Measurements from ENCODE around the gene SPAG16.

The SPAG16 gene

GRCh38 chr2:213757525-213757924 is 473.3 kb downstream of the SPAG16 start:
- TF ChIP-seq REST (IDR thresholded peaks at IDR 0.05; ENCODE audit: insufficient read depth in 1 of 2, low read depth in 2 of 2, low read length in 2 of 2) (no peak), POLR2AphosphoS5 (IDR thresholded peaks at IDR 0.05; ENCODE audit: low read depth, low read length) (no peak), FOXP2 (optimal IDR thresholded peaks at IDR 0.05; ENCODE audit: borderline replicate concordance, extremely low read depth, extremely low read length, insufficient read depth) (no peak), TAF1 (IDR thresholded peaks at IDR 0.05; ENCODE audit: borderline replicate concordance, insufficient read depth, low read length) (no peak), SIN3A (IDR thresholded peaks at IDR 0.05; ENCODE audit: borderline replicate concordance, insufficient read depth, low read length) (no peak)

GRCh38 chr2:213763354-213763753 is 479.1 kb downstream of the SPAG16 start:
- TF ChIP-seq SIN3A (IDR thresholded peaks at IDR 0.05; ENCODE audit: borderline replicate concordance, insufficient read depth, low read length) (no peak), POLR2AphosphoS5 (IDR thresholded peaks at IDR 0.05; ENCODE audit: low read depth, low read length) (no peak), FOXP2 (optimal IDR thresholded peaks at IDR 0.05; ENCODE audit: borderline replicate concordance, extremely low read depth, extremely low read length, insufficient read depth) (no peak), TAF1 (IDR thresholded peaks at IDR 0.05; ENCODE audit: borderline replicate concordance, insufficient read depth, low read length) (no peak), REST (IDR thresholded peaks at IDR 0.05; ENCODE audit: insufficient read depth in 1 of 2, low read depth in 2 of 2, low read length in 2 of 2) (no peak)

GRCh38 chr2:213763963-213764362 is 479.7 kb downstream of the SPAG16 start:
- no peak for TF ChIP-seq FOXP2 (optimal IDR thresholded peaks at IDR 0.05; ENCODE audit: borderline replicate concordance, extremely low read depth, extremely low read length, insufficient read depth)
- TF ChIP-seq SIN3A (IDR thresholded peaks at IDR 0.05; ENCODE audit: borderline replicate concordance, insufficient read depth, low read length): no peak
- no peak for TF ChIP-seq TAF1 (IDR thresholded peaks at IDR 0.05; ENCODE audit: borderline replicate concordance, insufficient read depth, low read length)
- no peak for TF ChIP-seq POLR2AphosphoS5 (IDR thresholded peaks at IDR 0.05; ENCODE audit: low read depth, low read length)
- no peak for TF ChIP-seq REST (IDR thresholded peaks at IDR 0.05; ENCODE audit: insufficient read depth in 1 of 2, low read depth in 2 of 2, low read length in 2 of 2)

GRCh38 chr2:213764849-213765248 is 480.6 kb downstream of the SPAG16 start:
- no peak for TF ChIP-seq FOXP2 (optimal IDR thresholded peaks at IDR 0.05; ENCODE audit: borderline replicate concordance, extremely low read depth, extremely low read length, insufficient read depth)
- TF ChIP-seq TAF1 (IDR thresholded peaks at IDR 0.05; ENCODE audit: borderline replicate concordance, insufficient read depth, low read length): no peak

DNA sequence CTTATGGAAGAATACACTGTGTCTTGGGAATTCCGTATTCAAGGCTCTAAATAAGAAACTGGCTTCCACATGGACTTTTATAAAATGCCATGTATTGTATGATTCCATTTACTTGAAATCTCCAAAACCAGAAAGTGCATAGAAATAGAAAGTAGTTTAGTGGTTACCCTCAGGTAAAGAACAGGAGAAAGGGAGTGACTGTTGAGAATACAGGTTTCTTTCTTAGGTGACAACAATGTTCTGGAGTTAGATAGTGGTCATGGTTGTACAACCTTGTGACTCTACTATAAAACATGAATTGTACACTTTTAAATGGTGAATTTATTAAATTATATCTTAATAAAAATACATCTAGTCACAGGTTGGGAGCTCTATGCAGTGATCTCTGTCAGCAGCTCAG is 481.8 kb downstream of the SPAG16 start:
- TF ChIP-seq REST (IDR thresholded peaks at IDR 0.05; ENCODE audit: insufficient read depth in 1 of 2, low read depth in 2 of 2, low read length in 2 of 2): no peak
